A375 (cell line): ENCODE measurements around the gene ANKRD36. TPM values are rescaled to one million over a fixed set of nuclear protein-coding genes. Genes with fewer than 3 reads are reported as not detected.

Experiments
- small RNA-seq: library from RNA; depleted of rRNA; stranded (forward); fragments of <200 nt; gene quantifications from one replicate; pipeline ENCODE3, GENCODE V24; 2014
- total RNA-seq: library from RNA; depleted of rRNA; stranded (reverse); fragments of >200 nt; shearing (Covaris generic); gene quantifications from 2 replicates; pipeline ENCODE4 v1.2.3, GENCODE V29; 2014; rRNA removed

ANKRD36 gene
- total RNA-seq: 10.8 and 13.2 TPM in 2 replicates

GRCh38 chr2:97113050-97113881 is at the start of gene ANKRD36:
Gene ANKRD36 (plus strand): TSS chr2:97113153. CDS start chr2:97113740, 587 bp downstream.

GRCh38 chr2:97094772-97095611 is 18.0 kb upstream of the ANKRD36 start, which contains the start of gene FAHD2B:
Gene FAHD2B (minus strand): TSS chr2:97094882. CDS start chr2:97091706, 3,176 bp downstream.

Small RNAs within 50 kb of the gene (small RNA-seq; reads per million reads assigned to genes)
- not detected for gene RN7SL313P

Other genes starting within 250 kb of the ANKRD36 start
- gene SEMA4C, start 243.1 kb upstream of the ANKRD36 start, total RNA-seq: 34.3 and 37.1 TPM in 2 replicates
- gene FAM178B, start 126.6 kb upstream of the ANKRD36 start, total RNA-seq: 3.2 and 3.6 TPM in 2 replicates
- 11.7 and 12.0 TPM in 2 replicates for gene FAHD2B, start 18.3 kb upstream of the ANKRD36 start, total RNA-seq